Measurements from ENCODE around the gene TNFRSF4.

The TNFRSF4 gene

GRCh38 chr1:1203561-1204424, 10.2 kb downstream of the TNFRSF4 start:
- H3K27ac ChIP-seq (ENCODE audit: low read length) = no peak overlapping the region
- no peak overlapping the region for H2AFZ ChIP-seq (ENCODE audit: low read depth, low read length)
- ATAC-seq (ENCODE audit: insufficient read depth, low read depth) = no peak
- H3K4me1 ChIP-seq (ENCODE audit: insufficient read depth, low read length) = peaks cover 6% of the 10 kb centered on the region
- H4K20me1 ChIP-seq (ENCODE audit: insufficient read depth, low read length) = peaks cover 18% of the 10 kb centered on the region
- H3K79me2 ChIP-seq (ENCODE audit: insufficient read depth, low read length) = no peaks in the 10 kb centered on the region
- no peak overlapping the region for H3K9ac ChIP-seq (ENCODE audit: low read depth, low read length)
- no peaks in the 10 kb centered on the region for H3K9me3 ChIP-seq (ENCODE audit: insufficient read depth, low read length, severe bottlenecking)
- no peak overlapping the region for H3K4me3 ChIP-seq (ENCODE audit: low read depth in 1 of 2, low read length in 2 of 2)
- no peak overlapping the region for H3K4me2 ChIP-seq (ENCODE audit: insufficient read depth, low read length)
- no peaks in the 10 kb centered on the region for H3K36me3 ChIP-seq (ENCODE audit: insufficient read depth, low read length)
- peaks cover 4% of the 10 kb centered on the region for H3K27me3 ChIP-seq (ENCODE audit: insufficient read depth, low read length, poor library complexity)
- DNase-seq = no peak
- TF ChIP-seq CTCF (IDR thresholded peaks at IDR 0.05; ENCODE audit: borderline replicate concordance, extremely low read depth, low read length, poor library complexity, severe bottlenecking) (no peak), EZH2 (IDR thresholded peaks at IDR 0.05; ENCODE audit: borderline replicate concordance, low read depth, low read length, severe bottlenecking) (no peak)

- Histone ChIP-seq H3K4me2 (ENCODE audit: insufficient read depth, low read length) (no peak overlapping the region), H3K4me1 (ENCODE audit: insufficient read depth, low read length) (no peaks in the 10 kb centered on the region), H2AFZ (ENCODE audit: low read depth, low read length) (no peak overlapping the region), H4K20me1 (ENCODE audit: insufficient read depth, low read length) (peaks cover 14% of the 10 kb centered on the region), H3K9ac (ENCODE audit: low read depth, low read length) (no peak overlapping the region), H3K27ac (ENCODE audit: low read length) (no peak overlapping the region), H3K79me2 (ENCODE audit: insufficient read depth, low read length) (no peaks in the 10 kb centered on the region), H3K4me3 (ENCODE audit: low read depth in 1 of 2, low read length in 2 of 2) (no peak overlapping the region), H3K27me3 (ENCODE audit: insufficient read depth, low read length, poor library complexity) (no peaks in the 10 kb centered on the region), H3K9me3 (ENCODE audit: insufficient read depth, low read length, severe bottlenecking) (no peaks in the 10 kb centered on the region), H3K36me3 (ENCODE audit: insufficient read depth, low read length) (no peaks in the 10 kb centered on the region)
- ATAC-seq (ENCODE audit: insufficient read depth, low read depth) (no peak), DNase-seq (no peak)
- TF ChIP-seq CTCF (IDR thresholded peaks at IDR 0.05; ENCODE audit: borderline replicate concordance, extremely low read depth, low read length, poor library complexity, severe bottlenecking) = no peak
- TF ChIP-seq EZH2 (IDR thresholded peaks at IDR 0.05; ENCODE audit: borderline replicate concordance, low read depth, low read length, severe bottlenecking) = no peak
These were observed 11.0 kb downstream of the TNFRSF4 start for GRCh38 chr1:1202831-1203560.

- no peaks in the 10 kb centered on the region for H3K9me3 ChIP-seq (ENCODE audit: insufficient read depth, low read length, severe bottlenecking)
- no peak for DNase-seq
- peaks cover 9% of the 10 kb centered on the region for H4K20me1 ChIP-seq (ENCODE audit: insufficient read depth, low read length)
- no peak overlapping the region for H3K4me2 ChIP-seq (ENCODE audit: insufficient read depth, low read length)
- no peak overlapping the region for H2AFZ ChIP-seq (ENCODE audit: low read depth, low read length)
- H3K36me3 ChIP-seq (ENCODE audit: insufficient read depth, low read length) = no peaks in the 10 kb centered on the region
- no peak overlapping the region for H3K9ac ChIP-seq (ENCODE audit: low read depth, low read length)
- H3K4me1 ChIP-seq (ENCODE audit: insufficient read depth, low read length) = no peaks in the 10 kb centered on the region
- no peaks in the 10 kb centered on the region for H3K79me2 ChIP-seq (ENCODE audit: insufficient read depth, low read length)
- no peak overlapping the region for H3K27ac ChIP-seq (ENCODE audit: low read length)
- ATAC-seq (ENCODE audit: insufficient read depth, low read depth) = no peak; the same call in 1 of the 3 replicates
- H3K4me3 ChIP-seq (ENCODE audit: low read depth in 1 of 2, low read length in 2 of 2) = no peak overlapping the region
- H3K27me3 ChIP-seq (ENCODE audit: insufficient read depth, low read length, poor library complexity) = no peaks in the 10 kb centered on the region
- TF ChIP-seq CTCF (IDR thresholded peaks at IDR 0.05; ENCODE audit: borderline replicate concordance, extremely low read depth, low read length, poor library complexity, severe bottlenecking) (no peak), EZH2 (IDR thresholded peaks at IDR 0.05; ENCODE audit: borderline replicate concordance, low read depth, low read length, severe bottlenecking) (no peak)
These were observed 12.8 kb downstream of the TNFRSF4 start for GRCh38 chr1:1200876-1201810.

Measured in DND-41 (cell line).